GM18951 (cell line): ENCODE data around the gene STK31.
"Not testable (repeated sequence)": the region's sequence is repeated elsewhere in the genome, so short reads cannot be mapped to it uniquely, and the experiment has no call there.

Experiments
- POLR2A ChIP-seq: IDR thresholded peaks from 4 replicates; pipeline ENCODE4 v1.6.1; 2011; ENCODE audit warnings: mild to moderate bottlenecking; ENCODE audit not compliant: insufficient read length, insufficient read depth; ENCODE audit errors: extremely low read depth
- in situ Hi-C: fragments of 300-500 bp; cut with MboI; formaldehyde crosslinking; loops from one replicate; pipeline ENCODE4 v1.12.0; 2022; ENCODE audit warnings: low sequenced_read_pairs, mixed read lengths, inconsistent platforms; ENCODE audit not compliant: unreplicated experiment

Gene STK31

DNA sequence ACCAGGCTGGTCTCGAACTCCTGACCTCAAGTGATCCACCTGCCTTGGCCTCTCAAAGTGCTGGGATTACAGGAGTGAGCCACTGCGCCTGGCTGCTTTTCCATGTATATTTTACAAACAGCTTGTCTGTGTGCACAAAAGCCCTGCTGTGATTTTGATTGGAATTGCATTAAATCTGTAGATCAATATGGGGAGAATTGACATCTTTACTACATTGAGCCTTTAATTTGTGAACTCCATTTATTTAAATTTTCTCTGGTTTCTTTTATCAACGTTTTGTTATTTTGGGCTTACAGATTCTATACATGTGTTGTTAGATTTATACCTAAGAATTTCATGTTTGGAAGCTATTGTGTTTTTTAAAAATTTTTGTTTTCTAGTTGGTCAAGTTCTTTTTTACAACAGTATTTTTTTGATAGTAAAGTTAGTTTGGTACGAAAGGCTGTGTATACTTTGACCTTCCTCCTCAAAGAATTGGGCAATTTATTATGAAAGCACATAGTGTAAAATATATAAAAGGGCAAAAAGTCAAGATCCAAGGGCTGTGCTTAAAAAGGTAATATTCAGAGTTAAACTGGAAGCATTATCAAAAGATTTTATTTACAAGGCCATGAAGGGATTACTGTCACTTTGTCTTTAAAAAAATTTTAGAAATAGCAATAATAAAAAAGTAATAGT is 92.8 kb downstream of the STK31 start:
- no peak for TF ChIP-seq POLR2A
- in situ Hi-C loops, result no loop called here

GRCh38 chr7:23804707-23805106 is 94.7 kb downstream of the STK31 start:
- TF ChIP-seq POLR2A, result no peak
- in situ Hi-C loops, result no loop called here

DNA sequence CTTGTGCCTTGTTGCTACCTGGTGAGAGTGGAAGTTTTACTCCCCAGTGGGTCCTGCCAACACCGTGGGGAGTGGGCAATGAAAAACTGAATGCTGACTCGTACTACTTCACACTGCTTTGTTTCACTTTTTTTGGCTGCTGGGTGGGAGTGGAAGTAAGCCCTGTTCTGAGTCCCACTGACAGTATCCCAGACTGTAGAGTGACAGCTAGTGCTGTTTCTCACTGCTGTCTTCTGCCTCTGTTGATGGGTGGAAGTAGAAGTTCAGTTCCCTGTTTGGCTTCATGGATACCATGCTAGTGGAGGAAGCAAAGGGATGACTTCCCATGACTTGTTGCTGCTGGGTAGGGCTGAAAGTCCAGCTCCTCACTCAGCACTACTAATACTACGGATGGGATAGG is 98.4 kb downstream of the STK31 start:
- TF ChIP-seq POLR2A, result no peak
- in situ Hi-C loops, result no loop called here

DNA sequence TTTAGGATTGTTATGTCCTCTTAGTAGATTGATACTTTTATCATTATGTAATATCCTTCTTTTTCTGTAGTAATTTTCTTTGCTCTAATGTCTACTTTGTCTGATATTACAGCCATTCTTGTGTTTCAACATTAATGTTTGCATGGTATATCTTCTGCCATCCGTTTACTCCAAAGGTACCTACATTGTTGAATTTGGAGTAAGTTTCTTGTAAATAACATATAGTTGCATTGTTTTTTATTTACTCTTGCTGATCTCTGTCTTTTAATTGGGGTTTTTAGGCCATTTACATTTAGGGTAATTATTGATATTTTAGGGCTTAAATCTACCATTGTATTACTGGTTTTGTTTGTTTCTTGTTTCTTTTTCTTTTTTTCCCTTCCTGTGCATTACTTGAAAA is 100.1 kb downstream of the STK31 start:
- no peak for TF ChIP-seq POLR2A
- in situ Hi-C loops, result no loop called here

- TF ChIP-seq POLR2A, result no peak
- in situ Hi-C loops, result no loop called here
Observed at GRCh38 chr7:23811540-23811939, 101.5 kb downstream of the STK31 start.

DNA sequence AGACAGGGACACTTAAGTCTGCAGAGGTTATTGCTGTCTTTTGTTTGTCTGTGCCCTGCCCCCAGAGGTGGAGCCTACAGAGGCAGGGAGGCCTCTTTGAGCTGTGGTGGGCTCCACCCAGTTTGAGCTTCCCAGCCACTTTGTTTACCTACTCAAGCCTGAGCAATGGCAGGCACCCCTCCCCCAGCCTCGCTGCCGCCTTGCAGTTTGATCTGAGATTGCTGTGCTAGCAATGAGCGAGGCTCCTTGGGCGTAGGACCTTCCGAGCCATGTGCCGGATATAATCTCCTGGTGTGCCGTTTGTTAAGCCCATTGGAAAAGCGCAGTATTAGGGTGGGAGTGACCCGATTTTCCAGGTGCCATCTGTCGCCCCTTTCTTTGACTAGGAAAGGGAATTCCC is 118.1 kb downstream of the STK31 start:
- in situ Hi-C loops, result not testable (repeated sequence)

DNA sequence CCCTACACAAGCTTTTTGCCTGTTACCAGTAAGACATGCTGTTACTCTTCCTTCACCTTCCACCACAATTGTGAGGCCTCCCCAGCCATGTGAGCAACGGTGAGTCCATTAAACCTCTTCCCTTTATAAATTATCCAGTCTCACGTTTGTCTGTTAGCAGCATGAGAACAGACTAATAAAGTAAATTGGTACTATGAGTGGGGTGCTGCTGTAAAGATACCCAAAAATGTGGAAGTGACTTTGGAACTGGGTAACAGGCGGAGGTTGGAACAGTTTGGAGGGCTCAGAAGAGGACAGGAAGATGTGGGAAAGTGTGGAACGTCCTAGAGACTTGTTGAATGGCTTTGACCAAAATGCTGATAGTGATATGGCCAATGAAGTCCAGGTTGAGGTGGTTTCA is 122.7 kb downstream of the STK31 start:
- in situ Hi-C loops, result not testable (repeated sequence)

DNA sequence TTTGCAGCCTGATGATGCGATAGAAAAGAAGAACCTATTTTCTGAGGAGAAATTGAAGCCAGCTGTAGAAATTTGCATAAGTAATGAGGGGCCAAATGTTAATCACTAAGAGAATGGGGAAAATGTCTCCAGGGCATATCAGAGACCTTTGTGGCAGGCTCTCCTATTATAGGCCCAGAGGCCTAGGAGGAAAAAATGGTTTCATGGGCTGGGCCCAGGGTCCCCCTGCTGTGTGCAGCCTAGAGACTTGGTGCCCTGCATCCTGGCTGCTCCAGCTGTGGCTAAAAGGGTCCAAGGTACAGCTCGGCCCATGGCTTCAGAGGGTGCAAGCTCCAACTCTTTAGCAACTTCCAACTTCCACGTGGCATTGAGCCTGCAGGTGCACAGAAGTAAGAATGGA is 123.4 kb downstream of the STK31 start:
- in situ Hi-C loops, result no loop called here
- TF ChIP-seq POLR2A, result no peak

DNA sequence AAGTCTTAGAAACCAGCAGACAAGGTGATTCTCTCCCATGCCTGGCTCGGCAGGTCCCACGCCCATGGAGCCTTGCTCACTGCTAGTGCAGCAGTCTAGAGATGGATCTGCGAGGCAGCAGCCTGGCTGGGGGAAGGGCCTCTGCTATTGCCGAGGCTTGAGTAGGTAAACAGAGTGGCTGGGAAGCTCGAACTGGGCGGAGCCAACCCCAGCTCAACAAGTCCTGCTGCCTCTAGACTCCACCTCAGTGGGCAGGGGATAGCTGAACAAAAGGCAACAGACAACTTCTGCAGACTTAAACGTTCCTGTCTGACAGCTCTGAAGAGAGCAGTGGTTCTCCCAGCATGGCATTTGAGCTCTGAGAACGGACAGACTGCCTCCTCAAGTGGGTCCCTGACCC is 134.8 kb downstream of the STK31 start:
- in situ Hi-C loops, result not testable (repeated sequence)

- in situ Hi-C loops, result no loop called here
- TF ChIP-seq POLR2A, result no peak
Observed at GRCh38 chr7:23852135-23852534, 142.1 kb downstream of the STK31 start.

DNA sequence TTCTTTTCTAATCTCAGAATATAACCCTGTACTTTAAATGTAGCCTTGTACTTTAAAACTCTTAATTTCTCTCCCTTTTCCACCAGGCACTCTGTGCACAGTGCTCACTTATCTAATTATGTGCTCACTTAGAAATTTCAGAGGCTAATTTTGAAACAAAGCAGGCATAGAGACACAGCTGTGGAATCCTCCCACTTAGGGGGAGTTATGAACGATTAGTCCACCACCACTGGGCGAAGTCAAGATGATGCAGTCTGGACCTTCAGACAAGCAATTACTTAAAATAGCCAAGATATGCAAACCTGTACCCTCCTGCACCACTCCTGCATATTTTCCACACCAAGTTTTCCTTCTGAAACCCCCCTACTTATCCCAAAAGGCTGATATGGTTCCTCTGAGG is 143.0 kb downstream of the STK31 start:
- in situ Hi-C loops, result no loop called here
- no peak for TF ChIP-seq POLR2A

GRCh38 chr7:23863209-23863787 is 153.3 kb downstream of the STK31 start:
- no peak for TF ChIP-seq POLR2A
- in situ Hi-C loops, result no loop called here

- no peak for TF ChIP-seq POLR2A
- in situ Hi-C loops, result no loop called here
Observed at GRCh38 chr7:23864973-23865372, 155.0 kb downstream of the STK31 start.

DNA sequence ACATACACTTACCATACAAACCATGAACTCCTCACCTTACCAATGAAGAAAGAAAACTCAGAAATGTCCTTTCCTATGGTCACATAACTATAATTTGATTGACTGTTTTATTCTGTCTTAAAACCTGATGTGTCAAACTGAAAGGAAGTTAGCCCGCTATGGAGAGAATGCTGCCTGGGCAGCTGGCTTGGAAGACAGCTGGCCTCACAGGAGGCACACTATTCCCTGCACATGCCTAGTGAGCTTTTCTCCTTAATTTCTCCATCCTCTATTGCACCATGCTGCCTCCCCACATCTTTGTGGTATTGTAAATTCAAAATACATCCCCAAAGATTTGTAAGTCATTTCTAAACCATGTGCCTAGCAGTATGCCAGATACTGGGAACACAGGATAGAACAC is 163.3 kb downstream of the STK31 start:
- TF ChIP-seq POLR2A, result no peak

GRCh38 chr7:23876526-23876925 is 166.5 kb downstream of the STK31 start:
- in situ Hi-C loops, result not testable (repeated sequence)

More for the DNA sequence above, 163.3 kb downstream of the STK31 start:
- in situ Hi-C loops, result no loop called here
